ENCODE data around the gene EP400.

EP400 gene

GRCh38 chr12:131905081-131905629, 44.6 kb upstream of the EP400 start:
- no peak for TF ChIP-seq FOXA1 (IDR thresholded peaks at IDR 0.05)
- no peak for TF ChIP-seq L3MBTL2 (conservative IDR thresholded peaks at IDR 0.05)
- CTCF ChIA-PET, result no interaction called here
- POLR2A ChIA-PET, result no interaction called here
- no peak for DNase-seq (ENCODE audit: extremely low spot score)

GRCh38 chr12:131905630-131906091, 44.1 kb upstream of the EP400 start:
- TF ChIP-seq CTBP1 (IDR thresholded peaks at IDR 0.05; ENCODE audit: borderline replicate concordance), result no peak
- TF ChIP-seq ELF4 (IDR thresholded peaks at IDR 0.05), result no peak
- TF ChIP-seq NFRKB (IDR thresholded peaks at IDR 0.05), result no peak
- no peak for TF ChIP-seq L3MBTL2 (conservative IDR thresholded peaks at IDR 0.05)
- TF ChIP-seq LEF1 (IDR thresholded peaks at IDR 0.05; ENCODE audit: borderline replicate concordance), result no peak
- ChIA-PET CTCF (no interaction called here), POLR2A (no interaction called here)
- no peak for DNase-seq (ENCODE audit: extremely low spot score)

- ChIA-PET POLR2A (no interaction called here), CTCF (no interaction called here)
- no peak for TF ChIP-seq ZNF384 (IDR thresholded peaks at IDR 0.05)
- DNase-seq (ENCODE audit: extremely low spot score), result no peak
Observed at GRCh38 chr12:131907379-131908091, 42.2 kb upstream of the EP400 start.

- TF ChIP-seq FOXA1 (IDR thresholded peaks at IDR 0.05), result no peak
- no peak for TF ChIP-seq PKNOX1 (IDR thresholded peaks at IDR 0.05)
- no peak for TF ChIP-seq ZNF384 (IDR thresholded peaks at IDR 0.05)
- TF ChIP-seq FOXM1 (IDR thresholded peaks at IDR 0.05; ENCODE audit: borderline replicate concordance), result no peak
- TF ChIP-seq ELF4 (IDR thresholded peaks at IDR 0.05), result no peak
- no peak for TF ChIP-seq FOXK2 (IDR thresholded peaks at IDR 0.05)
- TF ChIP-seq SP1 (IDR thresholded peaks at IDR 0.05), result no peak
- TF ChIP-seq BHLHE40 (IDR thresholded peaks at IDR 0.05; ENCODE audit: borderline replicate concordance), result no peak
- no peak for TF ChIP-seq LEF1 (IDR thresholded peaks at IDR 0.05; ENCODE audit: borderline replicate concordance)
- no peak for TF ChIP-seq NFRKB (IDR thresholded peaks at IDR 0.05)
- no peak for TF ChIP-seq CTBP1 (IDR thresholded peaks at IDR 0.05; ENCODE audit: borderline replicate concordance)
- TF ChIP-seq L3MBTL2 (conservative IDR thresholded peaks at IDR 0.05), result no peak
- TF ChIP-seq HDGF (IDR thresholded peaks at IDR 0.05; ENCODE audit: borderline replicate concordance), result no peak
- no peak for TF ChIP-seq SUZ12 (IDR thresholded peaks at IDR 0.05)
- TF ChIP-seq ARNT (IDR thresholded peaks at IDR 0.05), result no peak
- no peak for TF ChIP-seq TARDBP (IDR thresholded peaks at IDR 0.05)
- POLR2A ChIA-PET, result no interaction called here
- DNase-seq (ENCODE audit: extremely low spot score), result no peak
- CTCF ChIA-PET, result no interaction called here
Observed at GRCh38 chr12:131908092-131909080, 41.4 kb upstream of the EP400 start.

GRCh38 chr12:131909081-131909751, 40.5 kb upstream of the EP400 start:
- ChIA-PET CTCF (no interaction called here), POLR2A (no interaction called here)
- DNase-seq (ENCODE audit: extremely low spot score), result no peak
- TF ChIP-seq L3MBTL2 (conservative IDR thresholded peaks at IDR 0.05) (no peak), SP1 (IDR thresholded peaks at IDR 0.05) (no peak), ZNF384 (IDR thresholded peaks at IDR 0.05) (no peak), TARDBP (IDR thresholded peaks at IDR 0.05) (no peak), ARNT (IDR thresholded peaks at IDR 0.05) (no peak), ELF4 (IDR thresholded peaks at IDR 0.05) (no peak), FOXK2 (IDR thresholded peaks at IDR 0.05) (no peak), HDGF (IDR thresholded peaks at IDR 0.05; ENCODE audit: borderline replicate concordance) (no peak), PKNOX1 (IDR thresholded peaks at IDR 0.05) (no peak), FOXM1 (IDR thresholded peaks at IDR 0.05; ENCODE audit: borderline replicate concordance) (no peak), SUZ12 (IDR thresholded peaks at IDR 0.05) (no peak), BHLHE40 (IDR thresholded peaks at IDR 0.05; ENCODE audit: borderline replicate concordance) (no peak), NFRKB (IDR thresholded peaks at IDR 0.05) (no peak), FOXA1 (IDR thresholded peaks at IDR 0.05) (no peak), CTBP1 (IDR thresholded peaks at IDR 0.05; ENCODE audit: borderline replicate concordance) (no peak), LEF1 (IDR thresholded peaks at IDR 0.05; ENCODE audit: borderline replicate concordance) (no peak)

- ChIA-PET POLR2A (no interaction called here), CTCF (no interaction called here)
- TF ChIP-seq LEF1 (IDR thresholded peaks at IDR 0.05; ENCODE audit: borderline replicate concordance), result no peak
- no peak for DNase-seq (ENCODE audit: extremely low spot score)
Observed at GRCh38 chr12:131909752-131910219, 40.0 kb upstream of the EP400 start.
